HL-60 (cell line): ENCODE results near the gene FAM133A.

ENCODE experiments used
- POLR2AphosphoS5 ChIP-seq: IDR thresholded peaks from 2 replicates; pipeline ENCODE4 v1.6.1; 2012; ENCODE audit warnings: low read depth
- TF ChIP-seq, protein P1 (sequence below): IDR thresholded peaks from one replicate; pipeline ENCODE4 v1.5.1; 2011; ENCODE audit warnings: low read length, control low read depth, inconsistent platforms; ENCODE audit not compliant: insufficient read depth

DNA sequence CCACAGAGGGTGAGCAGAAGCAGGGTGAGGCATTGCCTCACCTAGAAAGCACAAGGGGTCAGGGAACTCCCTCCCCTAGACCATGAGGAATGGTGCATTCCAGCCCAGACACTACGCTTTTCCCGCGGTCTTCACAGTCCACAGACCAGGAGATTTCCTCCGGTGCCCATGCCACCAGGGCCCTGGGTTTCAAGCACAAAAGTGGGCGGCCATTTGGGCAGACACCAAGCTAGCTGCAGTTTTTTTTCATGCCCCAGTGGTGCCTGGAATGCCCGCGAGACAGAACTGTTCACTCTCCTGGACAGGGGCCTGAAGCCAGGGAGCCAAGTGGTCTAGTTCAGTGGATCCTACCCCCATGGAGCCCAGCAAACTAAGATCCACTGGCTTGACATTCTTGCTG, 13.4 kb upstream of the FAM133A start:
- TF ChIP-seq, protein P1, sequence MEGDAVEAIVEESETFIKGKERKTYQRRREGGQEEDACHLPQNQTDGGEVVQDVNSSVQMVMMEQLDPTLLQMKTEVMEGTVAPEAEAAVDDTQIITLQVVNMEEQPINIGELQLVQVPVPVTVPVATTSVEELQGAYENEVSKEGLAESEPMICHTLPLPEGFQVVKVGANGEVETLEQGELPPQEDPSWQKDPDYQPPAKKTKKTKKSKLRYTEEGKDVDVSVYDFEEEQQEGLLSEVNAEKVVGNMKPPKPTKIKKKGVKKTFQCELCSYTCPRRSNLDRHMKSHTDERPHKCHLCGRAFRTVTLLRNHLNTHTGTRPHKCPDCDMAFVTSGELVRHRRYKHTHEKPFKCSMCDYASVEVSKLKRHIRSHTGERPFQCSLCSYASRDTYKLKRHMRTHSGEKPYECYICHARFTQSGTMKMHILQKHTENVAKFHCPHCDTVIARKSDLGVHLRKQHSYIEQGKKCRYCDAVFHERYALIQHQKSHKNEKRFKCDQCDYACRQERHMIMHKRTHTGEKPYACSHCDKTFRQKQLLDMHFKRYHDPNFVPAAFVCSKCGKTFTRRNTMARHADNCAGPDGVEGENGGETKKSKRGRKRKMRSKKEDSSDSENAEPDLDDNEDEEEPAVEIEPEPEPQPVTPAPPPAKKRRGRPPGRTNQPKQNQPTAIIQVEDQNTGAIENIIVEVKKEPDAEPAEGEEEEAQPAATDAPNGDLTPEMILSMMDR, result no peak
- TF ChIP-seq POLR2AphosphoS5, result no peak
